ENCODE measurements around the gene MYO1D.
"Not testable (repeated sequence)": the region's sequence is repeated elsewhere in the genome, so short reads cannot be mapped to it uniquely, and the experiment has no call there.

The MYO1D gene

DNA sequence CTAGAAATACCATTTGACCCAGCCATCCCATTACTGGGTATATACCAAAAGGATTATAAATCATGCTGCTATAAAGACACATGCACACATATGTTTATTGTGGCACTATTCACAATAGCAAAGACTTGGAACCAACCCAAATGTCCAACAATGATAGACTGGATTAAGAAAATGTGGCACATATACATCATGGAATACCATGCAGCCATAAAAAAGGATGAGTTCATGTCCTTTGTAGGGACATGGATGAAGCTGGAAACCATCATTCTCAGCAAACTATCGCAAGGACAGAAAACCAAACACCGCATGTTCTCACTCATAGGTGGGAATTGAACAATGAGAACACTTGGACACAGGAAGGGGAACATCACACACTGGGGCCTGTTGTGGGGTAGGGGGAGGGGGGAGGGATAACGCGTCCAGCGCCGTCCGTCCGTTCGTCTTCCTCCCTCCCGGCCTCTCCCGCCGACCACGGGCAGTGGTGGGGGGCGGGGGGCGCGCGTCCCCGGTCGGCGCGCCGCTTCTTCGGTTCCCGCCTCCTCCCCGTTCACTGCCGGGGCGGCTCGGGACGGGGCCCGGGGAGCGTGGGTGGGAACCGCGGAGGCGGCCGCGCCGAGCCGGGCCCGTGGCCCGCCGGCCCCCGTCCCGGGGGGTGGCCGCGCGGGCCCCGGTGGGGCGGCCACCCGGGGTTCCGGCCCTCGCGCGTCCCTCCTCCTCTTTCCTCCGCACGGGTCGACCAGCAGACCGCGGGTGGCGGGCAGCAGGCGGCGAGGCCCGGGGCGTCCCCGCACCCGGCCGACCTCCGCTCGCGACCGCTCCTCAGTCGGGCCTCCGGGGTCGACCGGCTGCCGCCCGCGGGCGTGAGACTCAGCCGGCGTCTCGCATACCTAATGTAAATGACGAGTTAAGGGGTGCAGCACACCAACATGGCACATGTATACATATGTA, 54.7 kb downstream of the MYO1D start:
- H3K27ac Mint-ChIP-seq, ATAC-seq, H3K4me1 Mint-ChIP-seq, H3K9me3 Mint-ChIP-seq: not testable (repeated sequence)
- peak overlapping the region in 1 of 2 donors; percentile 34 for H3K4me3 Mint-ChIP-seq
- DNase-seq, result peak; percentile 16 to 48
- peaks cover 29% of the 10 kb centered on the region for H3K27me3 Mint-ChIP-seq

DNA sequence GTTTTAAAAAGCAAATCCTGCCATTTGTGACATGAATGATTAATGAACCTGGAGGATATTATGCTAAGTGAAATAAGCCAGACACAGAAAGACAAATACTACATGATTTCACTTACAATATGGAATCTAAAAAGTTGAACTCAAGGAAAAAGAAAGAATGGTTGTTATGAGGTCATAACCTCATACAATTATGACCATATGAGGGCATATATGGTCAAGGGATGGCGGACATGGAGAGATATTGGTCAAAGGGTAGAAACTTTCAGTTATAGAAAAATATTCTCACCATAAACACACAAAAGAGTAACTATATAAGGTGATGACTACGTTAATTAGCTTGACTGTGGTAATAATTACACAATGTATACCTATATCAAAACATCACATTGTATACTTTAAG, 56.5 kb downstream of the MYO1D start:
- DNase-seq, result no peak
- no peaks in the 10 kb centered on the region for H3K9me3 Mint-ChIP-seq
- H3K4me3 Mint-ChIP-seq, result no peak overlapping the region
- ATAC-seq, result no peak
- H3K27me3 Mint-ChIP-seq, result peaks cover 29% of the 10 kb centered on the region
- H3K27ac Mint-ChIP-seq, result no peak overlapping the region
- no peaks in the 10 kb centered on the region for H3K4me1 Mint-ChIP-seq

DNA sequence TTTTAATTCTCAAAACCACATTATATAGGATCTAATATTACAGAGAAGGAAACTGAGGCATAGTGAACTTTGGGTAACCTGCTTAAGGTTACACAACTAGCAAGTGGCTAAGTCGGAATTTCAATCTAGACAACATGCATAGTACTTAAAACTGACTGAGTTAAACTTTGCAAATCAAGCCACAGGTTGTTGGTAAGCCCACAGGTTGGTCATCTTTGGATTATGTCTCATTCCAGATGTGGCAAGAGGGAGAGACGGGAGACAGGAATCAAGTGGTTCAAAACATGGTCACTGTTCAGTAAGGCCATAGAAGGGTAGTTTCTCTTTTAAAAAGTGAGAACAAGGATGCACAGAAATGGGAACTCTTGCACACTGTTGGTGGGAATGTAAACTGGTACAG, 57.1 kb downstream of the MYO1D start:
- Mint-ChIP-seq H3K9me3 (no peaks in the 10 kb centered on the region), H3K4me3 (no peak overlapping the region), H3K27ac (no peak overlapping the region), H3K27me3 (peaks cover 29% of the 10 kb centered on the region), H3K4me1 (no peaks in the 10 kb centered on the region)
- DNase-seq (no peak), ATAC-seq (no peak)

DNA sequence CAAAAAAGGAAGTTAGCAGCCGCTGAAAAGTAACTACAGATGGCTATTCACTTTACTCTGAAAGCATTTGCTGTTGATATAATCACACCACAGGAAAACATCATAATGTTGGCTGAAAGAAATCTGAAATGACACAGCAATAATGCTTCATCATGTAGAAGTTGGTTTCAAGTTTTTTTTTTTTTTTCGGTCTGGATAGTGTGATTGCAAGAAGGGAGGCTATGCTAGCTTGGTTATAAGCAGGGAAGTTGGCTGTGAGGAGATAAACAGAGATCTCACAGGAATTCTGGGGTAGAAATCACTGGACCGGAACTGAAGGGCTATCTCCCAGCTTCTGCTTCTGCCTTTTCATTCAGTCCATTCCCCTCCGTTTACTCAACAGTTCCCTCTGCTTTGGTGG, 57.9 kb downstream of the MYO1D start:
- no peak for DNase-seq
- Mint-ChIP-seq H3K4me3 (no peak overlapping the region), H3K27me3 (peaks cover 29% of the 10 kb centered on the region), H3K4me1 (no peaks in the 10 kb centered on the region), H3K27ac (no peak overlapping the region), H3K9me3 (no peaks in the 10 kb centered on the region)
- no peak for ATAC-seq

DNA sequence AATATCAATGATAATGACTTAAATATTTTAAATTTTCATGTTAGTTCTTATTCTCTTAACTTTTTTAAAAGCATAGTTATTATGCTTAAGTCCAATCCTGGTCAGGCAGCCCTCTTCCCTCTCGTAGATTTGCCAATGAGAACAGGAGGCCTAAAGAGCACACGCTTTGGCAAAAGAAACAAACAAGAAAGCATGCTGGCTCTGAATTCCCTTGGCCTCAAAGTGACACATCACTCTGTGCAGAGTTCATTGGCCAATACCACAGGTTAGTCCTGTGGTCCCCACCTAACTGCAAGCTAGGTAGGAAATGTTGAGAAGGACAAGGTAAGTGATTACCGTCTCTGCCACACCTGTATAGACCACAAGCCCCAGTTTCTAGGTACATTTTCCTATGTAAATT, 61.5 kb downstream of the MYO1D start:
- H3K27me3 Mint-ChIP-seq, result peaks cover 16% of the 10 kb centered on the region
- H3K4me3 Mint-ChIP-seq, result no peak overlapping the region
- ATAC-seq, result no peak
- H3K9me3 Mint-ChIP-seq, result no peaks in the 10 kb centered on the region
- no peaks in the 10 kb centered on the region for H3K4me1 Mint-ChIP-seq
- H3K27ac Mint-ChIP-seq, result no peak overlapping the region
- no peak for DNase-seq

DNA sequence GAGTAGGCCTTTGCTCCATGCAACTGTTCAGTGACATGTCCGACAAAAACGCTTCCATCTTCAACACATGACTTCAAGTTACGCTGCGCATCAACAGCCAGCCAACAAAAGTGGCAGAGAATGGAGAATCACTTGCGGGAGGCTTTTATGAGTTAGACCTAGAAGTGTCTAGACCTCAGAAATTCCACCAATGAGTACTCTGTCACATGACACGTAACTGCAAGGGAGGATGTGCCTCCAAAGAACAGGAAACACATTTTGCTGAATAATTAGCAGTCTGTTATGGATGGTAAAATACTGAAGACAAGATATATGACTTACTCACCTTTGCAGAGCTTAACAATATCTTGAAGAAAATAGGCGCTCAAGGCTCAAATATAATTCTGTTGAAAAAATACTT, 62.1 kb downstream of the MYO1D start:
- Mint-ChIP-seq H3K27me3 (peaks cover 10% of the 10 kb centered on the region), H3K4me1 (peaks cover 3% of the 10 kb centered on the region), H3K4me3 (no peak overlapping the region), H3K27ac (no peak overlapping the region), H3K9me3 (no peaks in the 10 kb centered on the region)
- ATAC-seq (peak; percentile 60), DNase-seq (no peak)

DNA sequence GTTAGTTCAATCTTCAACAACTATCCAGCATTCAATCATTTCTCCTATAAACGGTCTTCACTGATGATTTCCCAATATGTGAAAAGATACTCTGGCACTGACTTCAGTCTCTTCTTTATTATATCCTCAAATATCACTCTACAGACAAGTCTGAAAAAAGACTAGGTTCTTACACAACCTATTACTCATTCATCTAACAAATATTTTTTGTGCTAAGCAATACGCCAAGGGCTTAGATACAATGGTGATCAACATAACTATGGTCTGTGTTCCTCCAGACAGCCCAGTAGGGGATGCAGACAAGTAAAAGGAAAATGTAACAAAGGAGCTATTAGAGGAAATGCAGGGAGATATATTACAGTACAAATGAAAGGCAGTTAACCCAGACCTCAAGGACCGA, 63.9 kb downstream of the MYO1D start:
- H3K9me3 Mint-ChIP-seq, result no peaks in the 10 kb centered on the region

DNA sequence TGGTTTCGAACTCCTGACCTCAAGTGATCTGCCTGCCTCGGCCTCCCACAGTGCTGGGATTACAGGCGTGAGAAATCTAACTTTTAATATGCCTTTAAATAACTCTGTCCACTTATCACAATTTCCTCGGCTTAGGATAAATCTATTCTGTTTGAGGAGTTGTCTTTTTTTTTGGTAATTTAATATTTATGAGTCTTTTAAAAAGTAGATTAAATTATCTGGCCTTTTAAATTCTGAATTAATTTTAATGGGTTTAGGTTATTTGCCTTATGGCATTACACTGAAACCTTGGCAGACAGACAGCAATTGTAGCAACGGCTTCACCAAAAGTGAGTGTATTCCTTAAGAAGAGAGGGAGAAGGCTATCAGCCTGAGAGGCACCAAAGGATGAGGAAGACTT, 66.2 kb downstream of the MYO1D start:
- no peaks in the 10 kb centered on the region for H3K27me3 Mint-ChIP-seq
- H3K27ac Mint-ChIP-seq, result no peak overlapping the region
- peaks cover 5% of the 10 kb centered on the region for H3K4me1 Mint-ChIP-seq
- H3K9me3 Mint-ChIP-seq, result no peaks in the 10 kb centered on the region
- ATAC-seq (no peak), DNase-seq (no peak)
- H3K4me3 Mint-ChIP-seq, result no peak overlapping the region

More for the DNA sequence above, 63.9 kb downstream of the MYO1D start:
- Mint-ChIP-seq H3K4me3 (no peak overlapping the region), H3K27me3 (no peaks in the 10 kb centered on the region), H3K27ac (no peak overlapping the region), H3K4me1 (peaks cover 5% of the 10 kb centered on the region)
- no peak for ATAC-seq
- DNase-seq, result no peak

DNA sequence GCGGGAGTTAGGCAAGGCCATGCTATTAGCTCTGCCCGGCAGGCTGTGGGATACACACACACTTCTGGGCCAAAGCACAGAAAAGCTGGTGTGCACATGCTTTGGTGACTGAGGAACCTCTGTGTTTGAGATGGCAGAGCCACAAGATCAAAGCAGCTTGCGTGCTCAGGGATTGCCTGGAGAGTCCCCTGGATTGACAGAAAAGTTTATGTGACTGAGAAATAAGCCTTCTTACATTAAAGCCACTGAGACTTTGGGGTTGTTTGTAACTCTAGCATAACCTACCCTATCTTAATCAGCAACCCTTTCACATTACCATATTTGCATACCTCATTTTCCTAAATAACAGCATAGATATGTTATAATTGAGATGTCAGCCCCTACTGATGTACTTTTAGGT, 69.3 kb downstream of the MYO1D start:
- Mint-ChIP-seq H3K9me3 (no peaks in the 10 kb centered on the region), H3K27ac (no peak overlapping the region), H3K4me3 (no peak overlapping the region), H3K4me1 (peaks cover 5% of the 10 kb centered on the region), H3K27me3 (no peaks in the 10 kb centered on the region)
- no peak for DNase-seq
- ATAC-seq, result no peak

DNA sequence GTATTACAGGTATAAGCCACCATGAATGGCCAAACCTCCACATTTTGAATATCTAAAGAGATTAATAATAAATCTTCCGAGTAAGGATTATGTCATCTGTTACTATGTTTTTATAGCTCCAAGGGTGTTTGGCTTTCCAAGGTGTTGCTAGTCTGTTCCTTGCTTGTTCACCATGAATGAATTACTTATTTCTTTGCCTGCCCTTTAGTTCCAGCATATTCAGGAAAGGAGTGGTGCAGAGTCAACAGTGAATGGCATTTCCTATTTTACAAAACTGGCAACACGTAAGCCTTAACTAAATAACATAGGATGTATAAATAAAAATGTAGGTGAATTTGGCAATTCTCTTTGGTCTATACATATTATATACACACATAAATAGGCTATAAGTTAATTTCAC, 70.3 kb downstream of the MYO1D start:
- Mint-ChIP-seq H3K4me1 (peaks cover 5% of the 10 kb centered on the region), H3K9me3 (no peaks in the 10 kb centered on the region), H3K27me3 (no peaks in the 10 kb centered on the region), H3K27ac (no peak overlapping the region), H3K4me3 (no peak overlapping the region)
- ATAC-seq (no peak), DNase-seq (no peak)

DNA sequence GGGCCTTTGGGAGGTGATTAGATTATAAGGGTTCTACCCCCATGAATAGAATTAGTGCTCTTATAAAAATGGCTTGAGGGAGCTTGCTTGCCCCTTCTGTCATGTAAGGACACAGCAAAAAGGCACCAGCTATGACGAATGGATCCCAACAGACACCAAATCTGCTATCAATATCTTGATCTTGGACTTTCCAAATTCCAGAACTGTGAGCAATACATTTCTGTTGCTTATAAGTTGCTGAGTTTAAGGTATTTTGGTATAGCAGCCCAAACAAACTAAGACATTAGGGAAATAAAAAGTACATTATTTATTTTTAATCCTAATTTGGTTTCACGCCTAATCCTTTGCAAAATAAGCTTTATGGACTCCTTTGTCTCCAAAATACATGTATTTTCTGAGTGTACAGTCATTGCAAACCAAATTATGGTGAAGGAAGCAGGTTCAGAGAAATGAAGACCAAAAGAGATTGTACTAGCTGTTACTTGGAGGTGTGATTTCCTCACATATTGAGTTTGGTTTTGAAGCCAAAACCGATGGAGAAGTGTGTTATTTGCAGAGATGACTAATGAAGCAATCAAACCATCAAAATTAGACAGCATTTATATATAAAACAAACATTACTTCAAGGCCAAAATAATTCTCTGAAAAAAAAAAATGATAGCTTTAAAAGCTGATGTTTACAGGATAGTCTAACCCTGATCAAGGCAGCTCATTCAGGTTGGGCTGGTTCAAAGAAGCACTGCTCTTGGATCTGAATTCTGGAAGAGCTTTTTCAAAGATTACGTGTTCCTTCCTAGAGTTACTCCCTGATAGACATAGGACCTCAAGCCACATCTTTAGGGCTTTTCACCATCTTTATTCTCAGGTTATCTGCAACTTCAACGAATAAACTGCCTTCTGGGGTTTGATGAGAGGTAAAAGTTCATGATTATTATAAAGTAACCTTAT, 71.6 kb downstream of the MYO1D start:
- no peak overlapping the region for H3K4me3 Mint-ChIP-seq
- peaks cover 5% of the 10 kb centered on the region for H3K4me1 Mint-ChIP-seq
- peaks cover 8% of the 10 kb centered on the region for H3K27me3 Mint-ChIP-seq
- H3K27ac Mint-ChIP-seq, result no peak overlapping the region
- ATAC-seq (no peak), DNase-seq (no peak)
- H3K9me3 Mint-ChIP-seq, result no peaks in the 10 kb centered on the region

DNA sequence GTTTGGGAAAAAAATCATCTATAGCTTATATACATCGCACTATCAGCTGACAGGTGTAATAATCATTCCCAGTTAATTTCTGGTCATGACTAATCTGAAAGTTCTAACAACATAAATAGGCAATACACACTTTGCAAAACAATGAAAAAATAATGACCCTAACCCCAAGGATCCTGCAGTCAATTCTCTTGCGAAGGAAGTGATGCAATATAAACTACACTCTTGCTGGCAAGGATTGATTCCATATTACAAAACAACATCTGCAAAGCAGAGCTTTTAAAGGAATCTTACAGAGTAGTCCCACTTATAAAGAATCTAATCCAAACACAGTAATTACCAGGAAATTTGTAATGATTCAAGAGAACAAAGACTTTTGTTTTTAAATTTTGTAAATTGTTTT, 73.4 kb downstream of the MYO1D start:
- peaks cover 20% of the 10 kb centered on the region for H3K27me3 Mint-ChIP-seq
- no peak for ATAC-seq

DNA sequence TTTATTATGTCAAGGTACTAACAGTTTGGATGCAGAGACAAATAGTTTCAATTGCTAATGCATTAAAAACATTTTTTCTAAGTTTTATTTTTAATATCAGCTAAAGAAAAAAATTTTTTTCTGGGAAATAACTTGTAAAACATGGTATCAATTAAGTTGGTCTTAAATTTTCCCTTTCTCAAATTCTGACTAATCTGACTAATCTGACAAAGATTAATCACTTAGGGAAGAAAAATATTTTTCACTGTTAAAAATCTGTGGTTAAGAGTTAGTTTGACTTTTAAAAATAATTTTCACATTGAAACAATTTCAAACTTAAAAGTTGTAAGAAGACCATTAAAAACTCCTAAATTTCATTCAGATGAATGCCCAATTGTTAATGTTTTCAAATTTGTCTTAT, 74.6 kb downstream of the MYO1D start:
- Mint-ChIP-seq H3K27me3 (peaks cover 21% of the 10 kb centered on the region), H3K4me1 (no peaks in the 10 kb centered on the region), H3K9me3 (no peaks in the 10 kb centered on the region), H3K27ac (no peak overlapping the region), H3K4me3 (no peak overlapping the region)
- DNase-seq (no peak), ATAC-seq (no peak)

More for the DNA sequence above, 73.4 kb downstream of the MYO1D start:
- no peak overlapping the region for H3K27ac Mint-ChIP-seq
- no peak for DNase-seq
- H3K4me1 Mint-ChIP-seq, result no peaks in the 10 kb centered on the region
- H3K9me3 Mint-ChIP-seq, result no peaks in the 10 kb centered on the region
- no peak overlapping the region for H3K4me3 Mint-ChIP-seq

DNA sequence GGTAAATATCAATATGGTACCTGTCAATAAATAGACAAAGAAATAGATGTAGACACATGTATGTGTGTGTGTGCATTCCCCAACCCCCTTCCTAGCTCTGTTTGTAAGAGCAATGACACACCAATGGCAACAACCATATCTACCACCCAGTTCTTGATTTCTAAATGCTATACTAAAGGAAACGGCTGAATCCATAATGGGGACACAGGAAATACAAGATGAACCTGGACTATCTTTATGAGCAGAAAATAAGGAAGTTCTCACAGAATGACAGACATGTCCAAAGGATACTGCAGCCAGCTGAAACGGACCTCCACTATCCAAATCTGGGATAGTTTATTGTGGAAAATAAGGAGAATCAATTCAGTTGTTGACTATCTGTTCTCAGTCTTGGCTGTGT, 75.3 kb downstream of the MYO1D start:
- Mint-ChIP-seq H3K9me3 (no peaks in the 10 kb centered on the region), H3K27me3 (peaks cover 21% of the 10 kb centered on the region), H3K4me1 (no peaks in the 10 kb centered on the region), H3K27ac (no peak overlapping the region), H3K4me3 (no peak overlapping the region)
- no peak for ATAC-seq
- no peak for DNase-seq

DNA sequence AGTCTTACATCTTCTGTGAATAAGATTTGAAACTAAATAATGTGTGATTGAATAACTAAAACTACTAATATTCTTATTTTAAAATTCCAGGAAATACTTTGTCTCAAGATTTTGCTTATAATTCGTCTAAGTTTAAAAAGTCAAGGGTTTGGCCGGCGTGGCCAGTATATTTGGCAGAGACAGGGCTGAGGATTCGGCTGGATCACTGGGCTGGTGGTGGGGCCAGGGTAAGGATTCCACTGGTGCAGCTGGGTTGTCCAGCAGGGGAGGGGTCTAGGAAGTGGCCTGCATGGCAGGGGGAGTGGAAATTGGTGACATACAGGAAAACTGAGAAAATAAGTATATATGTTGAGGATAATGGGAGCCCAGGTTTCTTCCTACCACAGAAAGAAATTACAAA, 75.7 kb downstream of the MYO1D start:
- Mint-ChIP-seq H3K27ac (no peak overlapping the region), H3K4me3 (no peak overlapping the region), H3K4me1 (no peaks in the 10 kb centered on the region), H3K9me3 (no peaks in the 10 kb centered on the region), H3K27me3 (peaks cover 21% of the 10 kb centered on the region)
- DNase-seq (no peak), ATAC-seq (no peak)

DNA sequence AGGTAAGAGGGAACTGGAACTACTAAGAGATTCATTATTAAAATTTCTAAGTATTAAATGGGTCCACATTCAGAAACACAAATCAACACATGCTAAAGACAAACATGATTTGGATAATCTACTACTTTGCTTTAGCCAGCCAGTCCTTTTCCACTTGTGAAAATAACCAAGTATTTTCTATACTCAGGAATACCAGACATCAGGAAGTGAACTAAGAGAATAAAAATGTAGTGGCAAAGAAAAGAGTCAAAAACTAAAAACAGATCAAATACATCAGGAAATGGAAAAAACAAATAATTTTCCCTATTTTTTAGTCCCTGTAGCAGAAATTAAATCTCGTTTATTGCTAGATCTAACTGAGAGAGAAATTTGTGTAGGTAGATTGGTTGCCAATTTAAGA, 78.0 kb downstream of the MYO1D start:
- Mint-ChIP-seq H3K27me3 (peaks cover 21% of the 10 kb centered on the region), H3K9me3 (no peaks in the 10 kb centered on the region), H3K4me3 (no peak overlapping the region), H3K27ac (no peak overlapping the region), H3K4me1 (no peaks in the 10 kb centered on the region)
- DNase-seq (no peak), ATAC-seq (no peak)
